Mucosa of descending colon (tissue), 3 donors: ENCODE results near the gene FRRS1L. TPM values are rescaled to one million over a fixed set of nuclear protein-coding genes. Genes with fewer than 3 reads are reported as not detected.

Experiments
- ATAC-seq: fragments of 200-7000 bp; cut with Tn5 transposase; one replicate; pipeline ENCODE4 v1.9.1; 2020; ENCODE audit warnings: mild to moderate bottlenecking, moderate library complexity
- DNase-seq, 3 donors: peaks; one replicate each; pipeline ENCODE4 v3.0.0-alpha.2; 2020
- H3K36me3 ChIP-seq: fragments of 200-600 bp; one replicate; pipeline ENCODE4 v1.8.0; 2021; ENCODE audit warnings: low read depth, mild to moderate bottlenecking
- H3K4me1 ChIP-seq: fragments of 200-600 bp; one replicate; pipeline ENCODE4 v1.8.0; 2021; ENCODE audit warnings: low read depth, mild to moderate bottlenecking
- H3K4me3 ChIP-seq: fragments of 200-600 bp; one replicate; pipeline ENCODE4 v1.8.0; 2021; ENCODE audit warnings: mild to moderate bottlenecking
- H3K9me3 ChIP-seq: fragments of 200-600 bp; one replicate; pipeline ENCODE4 v1.8.0; 2021; ENCODE audit warnings: mild to moderate bottlenecking
- CTCF ChIP-seq: fragments of 200-600 bp; IDR thresholded peaks from one replicate; pipeline ENCODE4 v1.8.0; 2022; ENCODE audit warnings: antibody characterized with exemption, mild to moderate bottlenecking
- intact Hi-C, 2 donors: fragments of 100-400 bp; cut with DNase I in 1 of 2; cut with micrococcal nuclease in 1 of 2; formaldehyde crosslinking; loops; one replicate each; pipeline versions ENCODE4 v1.11.0 to v1.11.1; 2022; cut with DNase I, micrococcal nuclease
- total RNA-seq, 3 donors: library from RNA; stranded (reverse); fragmentation: NEBNext Ultra II Directional in 2 of 3; extraction: Animal tissue kit (Norgen Biotek cat#: 25700) in 2 of 3; gene quantifications; one replicate each; pipeline versions ENCODE4 v1.2.1 to v1.2.4, GENCODE V29; 2021 to 2023
- donor health status: DM: no; HTN: no; CAD: no; lungs with moderate emphysema.
- donor health status: DM: no; HTN: no; CAD: no.
- donor health status: DM: no; HTN: yes; CAD: no.

FRRS1L gene
- total RNA-seq, 3 donors from 2014 or later, result 0.49 to 4.8 (median 0.96) TPM

- no peaks in the 10 kb centered on the region for H3K9me3 ChIP-seq
- H3K36me3 ChIP-seq, result no peaks in the 10 kb centered on the region
- DNase-seq (no peak), ATAC-seq (no peak)
- intact Hi-C loops, result no loop called here
- peaks cover 5% of the 10 kb centered on the region for H3K4me1 ChIP-seq
- TF ChIP-seq CTCF, result no peak
- no peak overlapping the region for H3K4me3 ChIP-seq
Observed at GRCh38 chr9:109108318-109108717, 58.7 kb downstream of the FRRS1L start.

- Histone ChIP-seq H3K4me1 (peaks cover 5% of the 10 kb centered on the region), H3K4me3 (no peak overlapping the region), H3K9me3 (no peaks in the 10 kb centered on the region), H3K36me3 (no peaks in the 10 kb centered on the region)
- TF ChIP-seq CTCF, result no peak
- ATAC-seq (peak; percentile 91), DNase-seq (no peak)
- intact Hi-C loops, result no loop called here
Observed at GRCh38 chr9:109107402-109108240, 59.4 kb downstream of the FRRS1L start.

- ATAC-seq (peak; percentile 90), DNase-seq (no peak)
- TF ChIP-seq CTCF, result no peak
- intact Hi-C loops, result no loop called here
- no peaks in the 10 kb centered on the region for H3K9me3 ChIP-seq
- H3K36me3 ChIP-seq, result no peaks in the 10 kb centered on the region
- H3K4me1 ChIP-seq, result peaks cover 10% of the 10 kb centered on the region
- no peak overlapping the region for H3K4me3 ChIP-seq
Observed at GRCh38 chr9:109101810-109102209, 65.2 kb downstream of the FRRS1L start.

- DNase-seq (no peak), ATAC-seq (peak; percentile 48)
- no peak overlapping the region for H3K4me3 ChIP-seq
- H3K9me3 ChIP-seq, result no peaks in the 10 kb centered on the region
- intact Hi-C loops, result no loop called here
- no peak for TF ChIP-seq CTCF
- H3K4me1 ChIP-seq, result peaks cover 10% of the 10 kb centered on the region
- no peaks in the 10 kb centered on the region for H3K36me3 ChIP-seq
Observed at GRCh38 chr9:109101202-109101595, 65.8 kb downstream of the FRRS1L start.

GRCh38 chr9:109100543-109101201, 66.4 kb downstream of the FRRS1L start:
- no peak for ATAC-seq
- H3K4me3 ChIP-seq, result no peak overlapping the region
- H3K4me1 ChIP-seq, result peaks cover 10% of the 10 kb centered on the region
- no peaks in the 10 kb centered on the region for H3K36me3 ChIP-seq
- intact Hi-C loops, result no loop called here
- no peak for DNase-seq
- no peaks in the 10 kb centered on the region for H3K9me3 ChIP-seq
- TF ChIP-seq CTCF, result no peak
